RKO (cell line): Measurements from ENCODE around the gene FAM193B.
"Not testable (repeated sequence)": the region's sequence is repeated elsewhere in the genome, so short reads cannot be mapped to it uniquely, and the experiment has no call there.

Source experiments
- DNase-seq: peaks from one replicate; pipeline ENCODE4 v3.0.0-alpha.2; 2016; ENCODE audit warnings: low spot score

The FAM193B gene

DNA sequence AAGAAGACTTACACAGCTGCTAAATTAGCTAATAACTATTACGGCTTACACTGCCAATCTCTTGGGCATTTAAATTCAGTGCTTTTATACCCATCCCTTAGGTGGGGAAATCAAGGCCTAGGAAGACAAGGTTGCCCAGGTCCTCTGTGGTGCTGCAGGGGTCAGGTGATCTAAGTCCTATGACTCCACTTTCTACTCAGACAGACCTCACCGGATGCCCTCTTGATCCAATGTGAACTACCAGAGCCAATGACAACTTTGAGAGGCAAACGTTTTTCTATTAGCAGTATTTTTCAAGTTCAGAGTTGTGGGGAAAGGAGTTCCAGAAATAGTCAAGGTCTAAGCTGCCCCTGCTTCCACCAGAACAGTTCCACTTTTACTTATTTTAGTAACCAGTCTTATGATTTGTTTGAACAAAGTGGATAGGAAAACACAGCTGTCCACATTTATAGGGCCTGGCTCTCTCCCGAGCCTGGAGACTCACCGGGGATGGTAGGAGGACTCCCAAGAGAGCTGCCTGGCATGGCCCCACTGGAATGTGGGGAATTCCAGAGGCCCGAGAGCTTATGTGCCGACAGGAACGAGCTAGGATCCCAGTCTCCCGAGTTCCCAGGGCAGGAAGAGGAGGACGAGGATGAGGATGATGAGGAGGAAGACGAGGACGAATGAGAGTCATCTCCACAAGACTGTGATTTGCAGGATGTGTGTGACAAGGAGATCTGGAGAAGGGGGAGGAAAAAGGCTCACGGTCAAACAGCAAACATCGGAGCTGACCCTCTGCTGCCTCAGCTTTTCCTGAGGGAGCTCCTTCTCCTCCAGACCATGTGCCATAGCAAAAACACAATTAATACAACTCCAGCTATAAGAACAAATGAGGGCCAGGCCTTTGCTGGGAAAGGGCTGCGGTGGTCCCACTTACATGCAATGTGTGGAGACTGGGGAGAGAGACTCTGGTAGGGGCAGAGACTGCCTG, 16.7 kb downstream of the FAM193B start:
- DNase-seq = no peak

DNA sequence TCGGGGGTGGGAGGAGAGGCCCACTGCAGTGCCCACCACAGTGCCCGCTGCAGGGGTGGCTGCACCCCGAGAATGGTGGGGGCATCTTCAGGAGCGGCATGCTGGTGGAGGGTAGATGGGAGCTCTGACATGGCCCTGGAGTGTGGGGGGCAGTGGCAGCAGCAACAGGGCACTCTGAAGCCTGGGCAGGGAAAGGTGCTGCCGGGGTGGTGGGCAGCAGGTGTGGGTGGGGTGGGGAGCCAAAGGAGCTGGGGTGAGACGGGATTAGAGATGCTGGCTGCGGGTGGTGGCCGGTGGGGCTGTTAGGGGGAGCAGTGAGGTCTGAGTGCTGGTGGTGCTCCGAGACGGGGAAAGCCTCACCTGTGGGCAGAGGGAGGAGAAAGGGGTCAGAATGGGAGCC, 18.0 kb downstream of the FAM193B start:
- no peak for DNase-seq

DNA sequence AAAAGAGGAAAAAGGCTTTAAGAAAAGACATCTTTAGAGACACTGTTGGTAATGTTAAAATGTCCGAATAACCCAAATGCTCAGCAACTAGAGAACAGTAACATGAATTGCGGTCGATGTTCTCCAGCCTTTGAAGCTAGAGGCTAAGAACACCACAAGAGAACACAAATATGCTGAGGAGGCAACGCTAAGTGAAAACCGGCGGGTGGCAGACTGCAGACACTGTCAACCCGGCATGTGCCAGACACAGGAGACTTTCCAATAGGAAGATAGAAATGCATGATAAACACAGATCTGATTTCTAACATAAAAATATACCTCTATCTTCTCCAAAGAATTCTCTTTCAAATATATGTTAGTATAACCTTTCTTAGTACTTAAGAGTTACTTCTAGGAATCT, 19.2 kb downstream of the FAM193B start:
- no peak for DNase-seq

DNA sequence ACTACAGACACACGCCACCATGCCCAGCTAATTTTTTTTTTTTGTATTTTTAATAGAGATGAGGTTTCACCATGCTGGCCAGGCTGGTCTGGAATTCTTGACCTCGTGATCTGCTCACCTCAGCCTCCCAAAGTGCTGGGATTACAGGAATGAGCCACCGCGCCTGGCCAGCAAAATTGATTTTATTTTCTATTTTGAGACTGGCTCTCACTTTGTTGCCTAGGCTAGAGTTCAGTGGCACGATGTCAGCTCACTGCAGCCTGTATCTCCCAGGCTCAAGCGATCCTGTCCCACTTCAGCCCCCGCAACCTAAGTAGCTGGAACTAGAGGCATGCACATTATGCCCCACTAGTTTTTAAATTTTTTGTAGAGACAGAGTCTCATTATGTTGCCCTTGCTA, 19.9 kb downstream of the FAM193B start:
- not testable (repeated sequence) for DNase-seq

DNA sequence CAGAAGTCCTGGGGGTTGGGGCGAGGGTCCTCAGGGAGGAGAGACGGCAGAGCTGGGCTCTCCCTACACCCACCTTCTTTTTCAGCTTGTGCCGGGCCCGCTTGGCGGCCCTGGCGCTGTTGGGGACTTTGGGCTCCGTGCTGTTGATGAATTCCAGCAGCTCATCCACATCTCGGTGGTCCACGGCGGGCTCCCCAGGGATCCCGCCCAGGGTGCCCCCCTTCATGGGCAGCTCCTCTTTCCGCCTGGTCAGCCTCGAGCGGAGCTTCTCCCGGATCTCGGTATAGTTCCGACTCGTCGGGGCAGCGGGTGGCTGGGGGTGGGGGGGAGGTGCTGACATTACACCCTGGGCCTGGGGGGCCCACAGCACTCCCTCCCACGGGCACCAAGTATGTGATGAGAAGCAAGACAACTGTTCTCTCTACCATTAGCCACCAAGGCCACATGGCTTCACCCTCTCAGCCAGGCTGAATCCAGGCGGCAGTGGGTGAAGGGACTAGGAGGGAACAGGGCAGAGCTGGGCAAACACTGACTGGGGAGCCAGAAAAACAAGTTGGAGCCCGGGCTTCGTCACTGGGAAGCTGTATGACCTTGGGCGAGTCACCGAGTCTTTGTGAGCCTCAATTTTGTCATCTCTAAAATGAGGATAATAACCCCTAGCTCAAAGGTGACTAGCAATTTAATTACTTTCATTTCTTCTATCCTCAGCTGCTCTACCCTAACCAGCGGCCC, 23.0 kb downstream of the FAM193B start:
- no peak for DNase-seq

DNA sequence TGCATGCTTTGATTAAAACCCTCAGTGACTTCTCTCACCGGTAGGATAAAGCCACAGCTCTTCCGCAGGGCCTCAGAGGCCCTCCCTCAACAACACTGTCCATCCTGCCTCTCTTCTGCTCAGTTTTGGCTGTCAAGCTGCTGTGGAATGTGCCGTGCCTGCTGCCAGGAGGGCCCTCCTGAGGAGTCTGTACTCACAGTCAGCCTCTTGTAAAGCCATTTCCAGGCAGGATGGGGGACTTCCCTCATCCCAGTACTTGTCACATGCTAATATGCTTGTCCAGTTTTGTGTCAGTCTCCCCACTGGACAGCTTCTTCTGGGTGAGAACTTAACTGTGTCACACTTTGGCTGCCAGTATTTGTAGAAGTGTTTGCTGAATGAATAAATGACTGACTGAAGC, 23.7 kb downstream of the FAM193B start:
- DNase-seq = no peak

DNA sequence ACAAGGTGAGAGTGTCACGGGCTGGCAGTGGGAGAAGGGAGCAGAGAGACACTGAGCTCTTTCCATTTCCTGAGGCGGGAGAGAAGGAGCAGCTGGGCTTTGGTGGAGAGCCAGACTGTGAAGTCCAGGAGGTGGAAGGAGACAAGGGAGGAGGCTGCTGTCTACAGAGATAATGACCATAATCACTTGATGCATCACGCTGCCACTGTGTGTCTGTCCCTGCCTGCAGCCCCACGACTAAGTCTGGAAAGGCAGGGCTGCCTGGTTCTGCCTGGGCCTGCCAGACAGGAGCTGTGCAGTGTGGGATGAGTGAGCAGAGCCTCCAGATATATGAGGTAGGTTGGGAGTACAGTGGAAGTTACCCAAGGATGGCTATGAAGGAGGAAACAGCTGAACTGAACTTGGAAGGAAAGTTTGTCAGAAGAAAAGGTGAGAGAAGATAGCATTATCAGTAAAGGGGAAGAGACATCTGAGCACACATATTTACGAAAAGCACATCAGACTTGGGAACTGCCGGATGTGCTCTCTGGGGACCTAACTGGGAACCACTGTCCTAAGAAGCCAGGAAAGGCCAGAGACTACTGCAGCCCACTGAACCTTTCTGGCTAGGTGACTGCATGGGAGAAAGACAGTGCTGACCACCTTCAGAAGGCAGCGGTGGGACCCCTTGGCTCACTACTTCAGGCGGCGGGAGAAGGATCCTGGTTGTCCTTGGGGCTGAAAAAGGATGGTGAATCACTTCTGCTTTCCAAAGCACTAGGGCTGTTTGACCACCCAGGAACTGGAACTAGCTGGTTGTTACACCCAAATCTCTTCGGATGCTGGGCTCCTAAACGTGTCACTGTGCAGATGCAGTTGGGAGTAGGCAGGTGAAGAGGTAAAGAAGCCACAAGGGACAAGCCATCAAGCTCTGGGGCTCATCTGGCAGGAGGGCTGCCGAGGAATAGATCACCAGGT, 24.8 kb downstream of the FAM193B start:
- DNase-seq = no peak

DNA sequence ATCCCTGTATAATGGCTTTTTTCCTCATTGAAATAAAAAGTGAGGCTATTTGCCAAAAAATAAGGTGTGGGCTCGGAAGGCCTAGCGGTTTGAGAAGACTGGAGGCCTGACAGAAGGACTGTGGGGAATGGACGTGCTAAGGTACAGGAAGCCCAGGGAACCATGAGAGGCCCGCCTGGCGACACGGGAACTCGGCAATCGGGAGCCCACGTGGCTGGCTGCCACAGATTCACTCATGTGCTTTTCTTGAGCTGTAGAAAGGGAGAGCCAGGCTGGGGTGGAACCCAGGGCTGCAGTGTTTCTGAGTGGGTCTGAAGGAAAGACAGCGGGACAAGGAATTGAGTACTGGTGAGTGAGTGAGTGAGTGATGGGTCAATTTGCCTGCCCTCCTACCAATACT, 25.7 kb downstream of the FAM193B start:
- DNase-seq = no peak

DNA sequence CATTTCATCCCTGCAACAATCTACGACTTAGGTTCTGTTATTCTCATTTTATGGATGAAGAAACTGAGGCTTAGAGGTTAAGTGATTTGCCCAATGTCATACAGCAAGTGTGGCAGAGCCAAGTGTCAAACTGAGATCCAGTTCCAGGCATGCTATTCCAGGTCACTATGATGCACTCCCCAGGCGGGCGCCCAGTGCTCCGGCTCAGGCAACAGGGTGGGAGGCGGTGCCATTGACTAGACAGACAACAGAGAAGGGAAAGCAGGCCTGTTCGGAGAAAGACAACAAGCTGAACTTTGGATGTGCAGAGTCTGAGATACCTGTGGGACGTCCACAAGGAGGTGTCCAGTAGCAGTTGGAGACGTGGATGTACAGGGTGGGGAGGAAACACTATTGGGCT, 26.8 kb downstream of the FAM193B start:
- no peak for DNase-seq

DNA sequence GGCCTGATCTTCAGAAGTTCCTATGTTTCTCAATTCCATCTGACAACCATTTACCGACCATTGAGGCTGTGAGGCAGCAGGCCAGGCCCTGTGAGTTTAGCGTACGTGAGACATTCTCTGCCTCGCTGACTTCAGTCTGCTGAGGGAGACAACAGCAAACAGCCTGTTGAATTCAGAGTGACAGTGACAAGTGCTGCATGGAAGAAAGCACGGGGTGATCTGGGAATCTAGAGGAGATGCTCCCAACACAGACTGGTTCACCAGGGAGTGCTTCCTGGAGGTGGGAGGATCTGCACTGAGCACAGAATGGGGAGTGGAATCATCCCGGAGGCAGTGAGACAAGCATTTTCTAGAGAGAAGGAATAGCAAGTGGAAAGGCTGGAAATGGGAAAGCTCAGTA, 27.6 kb downstream of the FAM193B start:
- DNase-seq = no peak

DNA sequence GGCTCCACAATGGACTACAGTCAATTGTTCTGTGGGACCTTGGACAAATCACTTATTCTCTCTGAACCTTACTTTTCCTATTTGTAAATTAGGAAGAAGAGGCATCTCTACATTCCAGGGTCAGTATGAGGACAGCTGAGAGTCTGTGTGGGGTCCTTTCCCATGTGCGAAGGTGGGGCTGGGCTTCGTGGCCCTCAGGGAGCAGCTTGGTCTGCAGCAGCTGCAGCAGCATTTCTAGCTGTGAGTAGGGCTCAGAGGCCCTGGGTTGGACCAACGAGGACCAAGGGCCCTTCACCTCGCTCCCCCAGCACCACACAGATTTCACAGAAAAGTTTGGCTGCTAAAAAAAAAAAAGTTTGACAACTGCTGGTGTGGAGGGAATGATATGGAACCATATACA, 28.2 kb downstream of the FAM193B start:
- no peak for DNase-seq

DNA sequence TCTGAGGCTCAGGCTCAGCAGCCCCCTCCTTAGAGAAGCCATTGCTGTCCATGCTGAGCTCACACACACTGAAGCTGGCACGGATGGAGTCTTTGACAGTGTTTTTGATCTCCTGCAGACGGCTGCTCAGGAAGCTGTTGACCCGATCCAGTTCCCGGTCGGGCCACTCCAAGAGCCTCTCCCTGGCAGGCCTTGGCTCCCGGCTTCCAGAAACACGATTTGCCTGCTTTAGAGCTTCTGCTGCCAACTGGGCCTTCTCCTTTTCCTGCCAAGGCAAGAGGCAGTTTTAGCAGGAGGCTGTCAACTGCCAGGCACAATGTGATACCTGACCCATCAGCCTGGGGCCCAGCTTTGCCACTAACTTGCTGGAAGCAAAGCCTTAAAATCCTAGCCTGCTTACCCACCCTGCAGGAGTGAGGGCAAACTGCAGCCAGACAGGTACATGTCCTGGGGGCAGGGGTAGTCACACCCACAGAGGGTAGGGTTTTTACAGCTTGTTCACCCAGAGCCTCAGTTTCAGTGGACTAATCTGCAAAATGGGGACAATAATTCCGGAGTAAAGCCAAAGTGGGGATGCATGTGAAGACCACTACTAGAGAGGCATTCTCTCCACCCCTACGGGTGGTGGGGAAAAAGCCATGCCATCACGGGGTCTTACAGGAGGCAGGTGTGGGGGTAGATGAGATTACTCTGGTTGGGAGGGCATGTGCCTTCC, 29.3 kb downstream of the FAM193B start:
- no peak for DNase-seq

DNA sequence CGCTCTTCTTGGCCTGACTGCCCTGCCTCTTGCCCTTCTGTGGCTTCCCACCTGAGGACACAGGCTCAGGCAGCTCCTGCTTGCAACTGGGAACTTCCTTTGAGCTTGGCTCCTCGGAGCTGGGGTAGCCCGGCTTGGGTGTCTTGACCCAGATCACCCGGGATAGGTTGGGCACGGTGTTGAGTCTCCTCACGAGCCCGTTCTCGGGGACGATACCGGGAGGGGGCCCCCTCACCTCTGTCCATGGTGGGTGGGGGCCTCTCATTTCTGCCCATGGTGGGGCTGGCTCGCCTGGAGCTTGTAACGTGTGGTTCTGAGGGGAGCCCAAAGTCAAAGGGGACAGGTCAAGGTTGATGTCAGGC, 29.8 kb downstream of the FAM193B start:
- no peak for DNase-seq

DNA sequence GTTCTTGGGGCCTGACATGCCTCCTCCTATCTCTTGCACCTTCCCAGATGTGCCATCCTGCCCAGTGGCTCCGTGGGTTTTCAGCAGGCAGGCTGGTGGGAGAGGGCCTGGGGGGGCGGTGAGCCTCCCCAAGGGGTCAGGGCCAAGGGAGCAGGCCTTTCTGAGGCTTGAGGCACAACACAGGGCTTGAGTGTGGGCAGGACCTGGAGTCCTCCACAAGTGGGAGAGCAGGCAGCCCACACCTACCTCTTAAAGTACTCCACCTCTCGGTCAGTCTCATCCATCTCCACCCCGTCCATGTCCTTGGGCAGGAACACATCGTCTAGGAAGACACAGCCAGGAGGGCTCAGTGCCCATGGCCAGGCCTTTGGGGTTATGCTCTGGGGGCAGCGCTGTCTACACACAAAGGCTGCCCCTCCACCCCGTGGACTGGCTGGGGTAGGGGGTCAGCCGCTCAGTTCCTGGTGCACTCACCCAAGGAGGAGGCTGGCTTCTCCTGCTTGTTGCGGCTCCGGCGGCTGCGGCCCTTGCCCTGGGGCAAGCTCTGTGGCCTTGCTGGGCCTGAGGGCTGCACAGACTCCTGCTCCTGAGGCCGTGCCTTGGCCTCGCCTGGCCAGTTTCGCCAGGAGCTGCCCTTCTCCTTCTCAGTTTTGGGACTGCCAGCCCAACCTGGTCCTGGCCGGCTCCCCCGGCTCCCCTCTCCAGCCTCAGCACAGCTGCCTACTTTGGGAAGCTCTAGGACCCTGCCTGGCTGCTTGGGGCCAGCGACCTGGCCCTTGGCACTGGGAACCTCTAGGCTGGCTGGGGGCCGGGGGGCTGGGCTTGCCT, 30.4 kb downstream of the FAM193B start:
- no peak for DNase-seq

DNA sequence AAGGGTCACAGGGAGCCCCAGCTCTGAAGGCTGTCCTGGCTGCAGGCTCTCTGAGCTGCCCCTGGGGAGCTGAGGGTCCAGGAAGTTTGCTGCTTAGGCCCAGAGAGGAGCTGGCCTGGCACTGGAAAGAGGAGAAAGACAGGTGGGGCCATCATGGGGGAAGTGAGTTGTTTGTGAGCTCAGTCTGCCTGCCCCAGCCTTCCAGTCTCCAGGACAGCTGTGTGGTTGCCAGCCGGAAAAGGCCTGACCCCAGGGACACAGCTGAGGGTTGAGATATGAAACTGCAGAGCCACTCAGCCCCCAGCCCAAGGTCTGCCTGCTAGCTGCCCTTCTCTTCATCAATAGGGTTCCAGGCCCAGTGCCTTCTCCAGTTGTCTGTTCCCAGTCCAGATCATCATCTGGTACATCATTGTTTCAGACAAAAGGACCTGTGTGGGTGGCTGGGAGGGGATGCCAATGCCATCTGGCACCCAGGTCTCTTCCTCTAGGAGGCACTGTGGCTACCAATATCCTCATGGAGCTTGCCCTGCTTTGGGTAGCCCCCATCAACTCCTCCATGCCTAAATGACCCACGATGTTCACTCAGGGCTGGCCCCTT, 33.3 kb downstream of the FAM193B start:
- DNase-seq = no peak

DNA sequence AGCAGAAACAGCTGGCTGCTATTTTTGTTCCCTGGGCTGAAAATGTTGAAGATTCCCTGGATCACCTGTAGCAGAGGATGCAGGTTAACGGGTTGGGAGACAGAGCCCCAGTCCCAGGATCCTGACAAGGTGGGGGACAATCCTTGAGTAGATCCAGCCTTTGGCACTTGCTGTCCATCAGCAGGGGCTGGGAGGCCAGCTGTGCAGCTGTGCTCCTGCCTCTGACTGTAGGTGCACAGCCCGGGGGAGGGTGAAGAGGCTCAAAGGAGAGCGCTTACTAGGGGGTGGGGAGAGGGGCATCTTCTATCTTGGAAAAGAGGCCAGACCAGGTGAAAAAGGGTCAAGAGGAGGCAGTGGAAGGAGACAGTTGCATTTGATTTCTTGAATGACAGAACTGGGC, 34.1 kb downstream of the FAM193B start:
- no peak for DNase-seq

DNA sequence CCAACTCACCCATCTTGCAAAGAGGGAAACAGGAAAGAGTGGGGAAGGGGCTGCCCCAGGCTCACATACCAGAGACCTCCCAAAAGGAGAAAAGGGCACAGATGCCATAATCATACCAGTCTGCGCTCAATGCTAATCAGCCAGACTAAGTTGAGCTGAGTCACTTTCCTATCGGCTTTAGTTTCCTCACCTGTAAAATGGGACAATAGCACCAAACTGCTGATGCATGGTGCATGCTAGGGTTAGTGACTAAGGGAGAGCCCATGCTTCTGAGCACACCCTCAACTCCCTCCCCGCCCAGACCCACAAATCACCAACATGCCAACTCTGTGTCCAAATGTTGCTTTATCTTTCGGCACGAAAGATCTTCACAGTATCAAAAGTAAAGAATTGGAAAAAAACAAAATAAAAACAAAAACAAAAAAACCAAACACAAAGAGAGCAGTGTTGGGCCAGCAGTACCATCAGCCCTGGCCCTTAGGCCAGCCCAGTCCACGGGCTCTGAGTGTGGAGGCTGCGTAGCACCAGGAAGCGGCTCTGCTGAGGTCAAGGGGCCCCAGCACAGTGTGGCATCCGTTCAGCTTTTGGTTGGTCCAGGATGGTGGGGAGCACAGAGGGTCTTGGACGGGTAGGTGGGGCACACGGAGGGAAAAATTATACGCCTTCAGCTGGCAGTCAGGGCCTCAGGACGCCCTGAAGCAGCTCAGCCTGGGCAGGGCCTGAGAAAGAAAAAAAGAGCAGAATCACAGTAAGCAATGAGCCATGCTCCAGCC, 34.7 kb downstream of the FAM193B start:
- no peak for DNase-seq

DNA sequence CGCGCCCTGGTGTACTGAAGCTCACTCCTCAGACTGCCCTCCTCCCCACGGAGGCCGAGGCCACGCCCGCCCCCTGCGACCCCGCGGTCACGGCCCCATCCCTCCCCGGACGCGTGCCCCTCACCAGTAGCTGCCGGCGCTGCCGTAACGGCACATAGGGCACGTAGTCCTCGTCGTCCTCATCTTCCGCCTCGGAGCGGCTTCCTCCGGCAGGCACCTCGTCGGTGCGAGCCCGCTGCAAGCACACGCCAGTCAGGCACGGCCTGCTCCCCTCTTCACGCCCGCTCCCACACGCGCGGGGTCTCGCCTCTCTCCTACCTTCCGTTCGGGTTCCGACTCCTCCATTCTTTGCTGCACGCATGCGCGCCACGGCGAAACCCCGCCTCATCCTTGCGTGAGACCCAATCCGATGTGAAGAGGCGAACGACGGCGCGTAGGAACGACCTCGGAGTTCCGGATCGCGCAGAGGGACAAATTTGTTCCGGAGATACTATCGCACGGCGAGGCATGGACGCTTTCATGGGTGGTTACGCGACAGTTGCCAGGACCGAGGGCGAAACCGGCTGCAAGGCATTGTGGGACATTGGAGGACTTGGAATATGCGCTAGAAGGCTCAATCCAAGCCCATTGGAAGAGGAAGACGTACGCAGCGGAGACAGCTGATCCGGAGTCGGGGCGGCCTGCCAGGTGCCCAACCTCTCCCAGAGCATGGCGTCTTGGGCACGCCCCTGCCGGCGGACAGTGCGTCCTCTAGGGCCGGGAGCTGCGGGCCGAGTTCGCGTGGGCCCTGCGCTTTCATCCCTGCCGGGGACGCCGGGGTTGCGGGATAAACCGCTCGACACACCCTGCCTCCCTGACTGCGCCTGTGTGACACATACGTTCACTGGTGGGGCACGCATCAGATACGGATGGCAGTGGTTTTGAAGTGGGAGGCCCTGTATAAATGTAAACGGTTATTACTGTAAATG, 37.5 kb downstream of the FAM193B start, which contains the start of gene DDX41:
Gene DDX41, minus strand, starts transcription at position 361 of the 968 bp plus-strand sequence. Its CDS starts 16 bp downstream, at position 345.
- DNase-seq = peak; percentile 99
